Activated naive CD4-positive, alpha-beta T cell (primary cell): ENCODE data around the gene HIP1R.

Experiments used
- DNase-seq, 4 experiments: peaks; one replicate each; lab custom pipeline; 2025; lab: John Stamatoyannopoulos, UW

The HIP1R gene

GRCh38 chr12:122834104-122834920, 945 bp upstream of the HIP1R start:
- DNase-seq: no peak

- DNase-seq: peak in 1 of 4 experiments; percentile 27
These were observed 431 bp downstream of the HIP1R start for GRCh38 chr12:122835750-122836026.

GRCh38 chr12:122836027-122836921, 1.0 kb downstream of the HIP1R start:
- DNase-seq: peak in 2 of 4 experiments; percentile 45 to 52

GRCh38 chr12:122837306-122838265, 2.3 kb downstream of the HIP1R start:
- DNase-seq: no peak

- no peak for DNase-seq
These were observed 3.6 kb downstream of the HIP1R start for GRCh38 chr12:122838841-122839240.

- no peak for DNase-seq
These were observed 4.8 kb downstream of the HIP1R start for GRCh38 chr12:122839907-122840554.

GRCh38 chr12:122840580-122841513, 5.6 kb downstream of the HIP1R start:
- no peak for DNase-seq

- no peak for DNase-seq
These were observed 6.5 kb downstream of the HIP1R start for GRCh38 chr12:122841544-122842321.

- no peak for DNase-seq
These were observed 7.5 kb downstream of the HIP1R start for GRCh38 chr12:122842505-122843405.

GRCh38 chr12:122843455-122843854, 8.2 kb downstream of the HIP1R start:
- no peak for DNase-seq

GRCh38 chr12:122844366-122844971, 9.2 kb downstream of the HIP1R start:
- no peak for DNase-seq

- DNase-seq: no peak
These were observed 10.0 kb downstream of the HIP1R start for GRCh38 chr12:122845041-122845864.

GRCh38 chr12:122845865-122846621, 10.8 kb downstream of the HIP1R start:
- DNase-seq: no peak

GRCh38 chr12:122846622-122847515, 11.6 kb downstream of the HIP1R start:
- DNase-seq: no peak

- DNase-seq: no peak
These were observed 12.2 kb downstream of the HIP1R start for GRCh38 chr12:122847516-122847836.
